Activated CD8-positive, alpha-beta T cell treated with anti-CD3 and anti-CD28 coated beads, Interleukin-2, amount 10 ng/mL, durations not matched to agents 7 days and 5 days (primary cell): ENCODE measurements around the gene FUT8. TPM values are rescaled to one million over a fixed set of nuclear protein-coding genes. Genes with fewer than 3 reads are reported as not detected.

ENCODE experiments used
- ATAC-seq: fragments of 150-1000 bp; cut with Tn5 transposase; one replicate; pipeline ENCODE4 v1.10.0; 2021; ENCODE audit warnings: moderate library complexity
- CTCF ChIA-PET: fragments of 350-600 bp; sonication (Branson Sonifier 250); formaldehyde crosslinking; loops from one replicate; lab custom pipeline; 2021; ENCODE audit warnings: antibody characterized with exemption; lab: Charles Lee
- POLR2A ChIA-PET: fragments of 350-600 bp; sonication (Branson Sonifier 250); formaldehyde crosslinking; loops from one replicate; lab custom pipeline; 2021; ENCODE audit warnings: antibody characterized with exemption; lab: Charles Lee
- DNase-seq: peaks from one replicate; pipeline ENCODE4 v3.0.0-alpha.2; 2020
- H3K27ac Mint-ChIP-seq: one replicate; pipeline ENCODE4 v1.8.0; 2021; ENCODE audit warnings: mild to moderate bottlenecking, mixed read lengths
- H3K27me3 Mint-ChIP-seq: one replicate; pipeline ENCODE4 v1.8.0; 2021; ENCODE audit warnings: low read depth, mixed read lengths
- H3K36me3 Mint-ChIP-seq: one replicate; pipeline ENCODE4 v1.8.0; 2021; ENCODE audit warnings: low read depth, mixed read lengths
- H3K4me1 Mint-ChIP-seq: one replicate; pipeline ENCODE4 v1.8.0; 2021; ENCODE audit warnings: low read depth, mixed read lengths
- H3K4me3 Mint-ChIP-seq: one replicate; pipeline ENCODE4 v1.8.0; 2021; ENCODE audit warnings: mild to moderate bottlenecking, mixed read lengths
- H3K9me3 Mint-ChIP-seq: one replicate; pipeline ENCODE4 v1.8.0; 2022; ENCODE audit warnings: mixed read lengths; ENCODE audit not compliant: insufficient read depth
- total RNA-seq, 2 experiments: library from RNA; stranded (reverse); gene quantifications; one replicate each; pipeline ENCODE4 v1.2.3, GENCODE V29; 2021

Gene FUT8
- total RNA-seq, 2 experiments from 2014 or later: 99.2 to 101 TPM

GRCh38 chr14:65495196-65495595, 82.7 kb downstream of the FUT8 start:
- no peak for DNase-seq
- ATAC-seq: no peak
- POLR2A ChIA-PET: no interaction called here
- Mint-ChIP-seq H3K4me3 (no peak overlapping the region), H3K27ac (no peak overlapping the region), H3K9me3 (peaks cover 12% of the 10 kb centered on the region), H3K4me1 (peaks cover 28% of the 10 kb centered on the region), H3K27me3 (no peaks in the 10 kb centered on the region), H3K36me3 (peaks cover 55% of the 10 kb centered on the region)
- CTCF ChIA-PET: no interaction called here

- ATAC-seq: no peak
- Mint-ChIP-seq H3K27me3 (no peaks in the 10 kb centered on the region), H3K36me3 (peaks cover 55% of the 10 kb centered on the region), H3K27ac (peak overlapping the region; percentile 46), H3K4me3 (no peak overlapping the region), H3K9me3 (peaks cover 12% of the 10 kb centered on the region), H3K4me1 (peaks cover 34% of the 10 kb centered on the region)
- POLR2A ChIA-PET: no interaction called here
- DNase-seq: no peak
- CTCF ChIA-PET: no interaction called here
Measured at GRCh38 chr14:65496178-65496993, 83.9 kb downstream of the FUT8 start.

GRCh38 chr14:65499138-65499537, 86.6 kb downstream of the FUT8 start:
- Mint-ChIP-seq H3K4me1 (peaks cover 32% of the 10 kb centered on the region), H3K27me3 (no peaks in the 10 kb centered on the region), H3K27ac (no peak overlapping the region), H3K36me3 (peaks cover 42% of the 10 kb centered on the region), H3K9me3 (peaks cover 12% of the 10 kb centered on the region), H3K4me3 (no peak overlapping the region)
- POLR2A ChIA-PET: interaction anchor here (1.7 kb wide), 1 partner anchor 9 kb away, joined by 5 read pairs; no protein-coding TSS in a partner anchor
- CTCF ChIA-PET: no interaction called here
- no peak for ATAC-seq
- no peak for DNase-seq

- ChIA-PET CTCF (interaction anchor here (1.2 to 1.8 kb wide), 2 partner anchors 12 kb away, joined by 5 to 6 read pairs; no protein-coding TSS in a partner anchor), POLR2A (interaction anchor here (1.7 kb wide), 1 partner anchor 10 kb away, joined by 5 read pairs; no protein-coding TSS in a partner anchor)
- Mint-ChIP-seq H3K27me3 (no peaks in the 10 kb centered on the region), H3K27ac (no peak overlapping the region), H3K9me3 (peaks cover 12% of the 10 kb centered on the region), H3K4me1 (peaks cover 32% of the 10 kb centered on the region), H3K36me3 (peaks cover 39% of the 10 kb centered on the region), H3K4me3 (no peak overlapping the region)
- DNase-seq (no peak), ATAC-seq (no peak)
Measured at GRCh38 chr14:65500075-65500474, 87.5 kb downstream of the FUT8 start.

- DNase-seq (no peak), ATAC-seq (no peak)
- Mint-ChIP-seq H3K9me3 (peaks cover 3% of the 10 kb centered on the region), H3K4me3 (no peak overlapping the region), H3K27me3 (no peaks in the 10 kb centered on the region), H3K36me3 (peaks cover 31% of the 10 kb centered on the region), H3K27ac (no peak overlapping the region), H3K4me1 (peaks cover 30% of the 10 kb centered on the region)
- ChIA-PET POLR2A (no interaction called here), CTCF (interaction anchor here (1.8 kb wide), 1 partner anchor 11 kb away, joined by 5 read pairs; no protein-coding TSS in a partner anchor)
Measured at GRCh38 chr14:65501328-65501727, 88.8 kb downstream of the FUT8 start.

GRCh38 chr14:65502676-65503124, 90.2 kb downstream of the FUT8 start:
- CTCF ChIA-PET: interaction anchor here (1.2 kb wide), 1 partner anchor 17 kb away, joined by 3 read pairs; no protein-coding TSS in a partner anchor
- Mint-ChIP-seq H3K4me1 (peaks cover 26% of the 10 kb centered on the region), H3K9me3 (no peaks in the 10 kb centered on the region), H3K4me3 (no peak overlapping the region), H3K27me3 (no peaks in the 10 kb centered on the region), H3K36me3 (peaks cover 35% of the 10 kb centered on the region), H3K27ac (peak overlapping the region; percentile 6)
- DNase-seq (no peak), ATAC-seq (no peak)
- POLR2A ChIA-PET: interaction anchor here (0.6 kb wide), 1 partner anchor 487 kb away, joined by 3 read pairs; no protein-coding TSS in a partner anchor

GRCh38 chr14:65503771-65504170, 91.2 kb downstream of the FUT8 start:
- DNase-seq (no peak), ATAC-seq (no peak)
- no peak overlapping the region for H3K27ac Mint-ChIP-seq
- ChIA-PET CTCF (no interaction called here), POLR2A (no interaction called here)
- H3K4me3 Mint-ChIP-seq: no peak overlapping the region
- peaks cover 22% of the 10 kb centered on the region for H3K4me1 Mint-ChIP-seq
- H3K9me3 Mint-ChIP-seq: peaks cover 2% of the 10 kb centered on the region
- no peaks in the 10 kb centered on the region for H3K27me3 Mint-ChIP-seq
- peaks cover 32% of the 10 kb centered on the region for H3K36me3 Mint-ChIP-seq

- ChIA-PET POLR2A (no interaction called here), CTCF (no interaction called here)
- Mint-ChIP-seq H3K9me3 (peaks cover 19% of the 10 kb centered on the region), H3K27me3 (no peaks in the 10 kb centered on the region), H3K4me3 (no peak overlapping the region), H3K27ac (no peak overlapping the region), H3K36me3 (peaks cover 42% of the 10 kb centered on the region), H3K4me1 (peaks cover 25% of the 10 kb centered on the region)
- ATAC-seq: no peak
- DNase-seq: no peak
Measured at GRCh38 chr14:65506801-65507200, 94.3 kb downstream of the FUT8 start.

GRCh38 chr14:65509842-65510241, 97.3 kb downstream of the FUT8 start:
- Mint-ChIP-seq H3K27me3 (no peaks in the 10 kb centered on the region), H3K4me3 (no peak overlapping the region), H3K36me3 (peaks cover 51% of the 10 kb centered on the region)

GRCh38 chr14:65513671-65514070, 101.1 kb downstream of the FUT8 start:
- CTCF ChIA-PET: interaction anchor here (1.9 kb wide), 1 partner anchor 13 kb away, joined by 5 read pairs; no protein-coding TSS in a partner anchor
- Mint-ChIP-seq H3K9me3 (peaks cover 18% of the 10 kb centered on the region), H3K36me3 (peaks cover 41% of the 10 kb centered on the region), H3K27me3 (no peaks in the 10 kb centered on the region), H3K27ac (no peak overlapping the region), H3K4me3 (no peak overlapping the region), H3K4me1 (peaks cover 49% of the 10 kb centered on the region)
- ATAC-seq (no peak), DNase-seq (no peak)
- POLR2A ChIA-PET: no interaction called here

More at GRCh38 chr14:65509842-65510241, 97.3 kb downstream of the FUT8 start:
- POLR2A ChIA-PET: no interaction called here
- CTCF ChIA-PET: no interaction called here
- H3K9me3 Mint-ChIP-seq: peaks cover 19% of the 10 kb centered on the region
- H3K4me1 Mint-ChIP-seq: peaks cover 21% of the 10 kb centered on the region
- DNase-seq (no peak), ATAC-seq (no peak)
- no peak overlapping the region for H3K27ac Mint-ChIP-seq

- peaks cover 9% of the 10 kb centered on the region for H3K9me3 Mint-ChIP-seq
Measured at GRCh38 chr14:65517635-65518542, 105.4 kb downstream of the FUT8 start.

More at GRCh38 chr14:65517635-65518542, 105.4 kb downstream of the FUT8 start:
- Mint-ChIP-seq H3K4me1 (peaks cover 49% of the 10 kb centered on the region), H3K27me3 (no peaks in the 10 kb centered on the region), H3K27ac (peak overlapping the region; percentile 78), H3K36me3 (peaks cover 30% of the 10 kb centered on the region), H3K4me3 (peak overlapping the region; percentile 18)
- no peak for DNase-seq
- peak; percentile 80 for ATAC-seq
- CTCF ChIA-PET: interaction anchor here (0.8 to 1.8 kb wide), 6 partner anchors 9 to 354 kb away, joined by 3 to 7 read pairs (median 4); no protein-coding TSS in a partner anchor
- POLR2A ChIA-PET: no interaction called here
